HCT116 (cell line): ENCODE results near the gene RHD. TPM values are rescaled to one million over a fixed set of nuclear protein-coding genes. Genes with fewer than 3 reads are reported as not detected.

Experiments used
- ATAC-seq: fragments of 200-7000 bp; cut with Tn5 transposase; 2 replicates; pipeline ENCODE4 v1.9.1; 2020; ENCODE audit warnings: mild to moderate bottlenecking, moderate library complexity
- BruUV-seq: library from RNA; stranded (reverse); fragments of 400-500 nt; replicated peaks from 2 replicates; lab custom pipeline; 2021; lab: Mats Ljungman, UMichigan
- CTCF ChIA-PET: fragments of 300-600 bp; sonication (Branson Sonifier 250); formaldehyde crosslinking; loops from one replicate; lab custom pipeline; 2021; ENCODE audit warnings: antibody characterized with exemption; lab: Charles Lee
- POLR2A ChIA-PET: fragments of 300-600, 350-600 bp; sonication (Branson Sonifier 250); formaldehyde crosslinking; loops from one replicate; lab custom pipeline; 2021; ENCODE audit warnings: antibody characterized with exemption; lab: Charles Lee
- RAD21 ChIA-PET, 2 experiments: fragments of 300-600 bp; sonication (Branson Sonifier 250); formaldehyde crosslinking; loops; one replicate each; lab custom pipeline; 2023; ENCODE audit warnings: low total read pairs in 2 of 2; ENCODE audit not compliant: uncharacterized antibody in 2 of 2, unreplicated experiment in 2 of 2, low non-redundant PET in 1 of 2; lab: Charles Lee
- DNase-seq: peaks from one replicate; pipeline ENCODE4 v3.0.0-alpha.2; 2010; ENCODE audit warnings: low read depth, low spot score
- H2AFZ ChIP-seq: fragments of 200-600 bp; shearing (Covaris generic), sonication (generic); 2 replicates; pipeline ENCODE4 v1.6.1; 2017; ENCODE audit warnings: low read depth, mixed run types, mixed read lengths, antibody characterized with exemption, low read length; ENCODE audit not compliant: poor library complexity, severe bottlenecking
- H3K27ac ChIP-seq: 2 replicates; pipeline ENCODE4 v1.5.1; 2012; ENCODE audit warnings: low read depth, low read length
- H3K27me3 ChIP-seq: fragments of 200-600 bp; sonication (generic); 2 replicates; pipeline ENCODE4 v1.6.1; 2016; ENCODE audit warnings: mixed run types, low read length, mixed read lengths; ENCODE audit not compliant: insufficient read depth
- H3K36me3 ChIP-seq, 2 experiments: fragments of 200-500 bp in 1 of 2; fragments of 200-600 bp in 1 of 2; sonication (Bioruptor generic) in 1 of 2; sonication (generic) in 1 of 2; 2 replicates each; pipeline versions ENCODE4 v1.5.1 to v1.6.1; 2014 to 2016; ENCODE audit warnings: low read length in 2 of 2, inconsistent platforms in 1 of 2, mixed read lengths in 1 of 2, mixed run types in 1 of 2; ENCODE audit not compliant: insufficient read depth in 2 of 2, control insufficient read depth in 1 of 2
- H3K4me1 ChIP-seq, 2 experiments: fragments of 200-600 bp in 1 of 2; sonication (generic) in 1 of 2; 2 replicates each; pipeline versions ENCODE4 v1.5.1 to v1.6.1; 2012 to 2017; ENCODE audit warnings: low read length in 2 of 2, inconsistent platforms in 1 of 2, mild to moderate bottlenecking in 1 of 2, mixed read lengths in 1 of 2, mixed run types in 1 of 2, moderate library complexity in 1 of 2; ENCODE audit not compliant: insufficient read depth in 2 of 2, control insufficient read depth in 1 of 2
- H3K4me2 ChIP-seq: fragments of 200-600 bp; sonication (generic); 2 replicates; pipeline ENCODE4 v1.6.1; 2017; ENCODE audit warnings: mixed run types, low read length, mixed read lengths
- H3K4me3 ChIP-seq, 2 experiments: fragments of 200-600 bp in 1 of 2; sonication (generic) in 1 of 2; replicated peaks in 1 of 2; 2 replicates each; pipeline ENCODE4 v1.5.1; 2011 to 2016; ENCODE audit warnings: low read length in 2 of 2, control low read depth in 1 of 2, low read depth in 1 of 2, mild to moderate bottlenecking in 1 of 2, mixed read lengths in 1 of 2, mixed run types in 1 of 2
- H3K79me2 ChIP-seq: fragments of 200-600 bp; sonication (generic); 2 replicates; pipeline ENCODE4 v1.6.1; 2017; ENCODE audit warnings: mild to moderate bottlenecking, mixed run types, low read length, moderate library complexity, mixed read lengths; ENCODE audit not compliant: insufficient read depth
- H3K9ac ChIP-seq: fragments of 200-600 bp; sonication (generic); 2 replicates; pipeline ENCODE4 v1.6.1; 2016; ENCODE audit warnings: low read length, mixed read lengths
- H3K9me2 ChIP-seq: fragments of 200-600 bp; sonication (generic), shearing (Covaris generic); 2 replicates; pipeline ENCODE4 v1.6.1; 2017; ENCODE audit warnings: mixed run types, mild to moderate bottlenecking, moderate library complexity; ENCODE audit not compliant: insufficient read depth
- H3K9me3 ChIP-seq, 2 experiments: fragments of 200-500 bp in 1 of 2; fragments of 200-600 bp in 1 of 2; sonication (Bioruptor generic) in 1 of 2; sonication (generic) in 1 of 2; 2 replicates each; pipeline ENCODE4 v1.6.1; 2014 to 2017; ENCODE audit warnings: low read length in 2 of 2, mixed read lengths in 2 of 2, inconsistent platforms in 1 of 2, low read depth in 1 of 2, mild to moderate bottlenecking in 1 of 2, mixed run types in 1 of 2, moderate library complexity in 1 of 2; ENCODE audit not compliant: control insufficient read depth in 1 of 2, insufficient read depth in 1 of 2
- H4K20me1 ChIP-seq: fragments of 200-600 bp; sonication (generic), shearing (Covaris generic); 2 replicates; pipeline ENCODE4 v1.6.1; 2017; ENCODE audit warnings: mixed run types, mild to moderate bottlenecking, moderate library complexity; ENCODE audit not compliant: insufficient read depth
- EGR1 ChIP-seq: IDR thresholded peaks from 2 replicates; pipeline ENCODE4 v1.6.1; 2012; ENCODE audit warnings: low read depth
- POLR2A ChIP-seq: IDR thresholded peaks from 2 replicates; pipeline ENCODE4 v1.7.0; 2011; ENCODE audit warnings: borderline replicate concordance; ENCODE audit not compliant: insufficient read depth, insufficient read length; ENCODE audit errors: extremely low read depth
- REST ChIP-seq: IDR thresholded peaks from 2 replicates; pipeline ENCODE4 v1.6.1; 2012; ENCODE audit warnings: low read depth
- intact Hi-C: fragments of 100-400 bp; cut with micrococcal nuclease; formaldehyde crosslinking; loops from 2 replicates; pipeline ENCODE4 v1.10.0; 2022
- total RNA-seq: library from RNA; stranded (reverse); gene quantifications from one replicate; pipeline ENCODE4 v1.2.1, GENCODE V29; 2021; ENCODE audit not compliant: unreplicated experiment

Gene RHD
- total RNA-seq, 1 experiment from 2014 or later: not detected

GRCh38 chr1:25246600-25247023, 25.7 kb upstream of the RHD start:
- H3K9me2 ChIP-seq: no peaks in the 10 kb centered on the region
- BruUV-seq: no TSS peak
- peaks cover 55% of the 10 kb centered on the region for H3K79me2 ChIP-seq
- H2AFZ ChIP-seq: no peak overlapping the region
- no peaks in the 10 kb centered on the region for H3K27me3 ChIP-seq
- DNase-seq (no peak), ATAC-seq (peak; percentile 4)
- H3K9me3 ChIP-seq: no peaks in the 10 kb centered on the region
- ChIA-PET RAD21 (no interaction called here), CTCF (no interaction called here), POLR2A (interaction anchor here (1.0 kb wide), 2 partner anchors 13 to 14 kb away, joined by 8 to 25 read pairs; partner anchors contain the start of gene SYF2)
- H3K4me3 ChIP-seq: peak overlapping the region; percentile 93 to 98
- intact Hi-C loops: loop anchor here (5.0 kb wide), 1 partner anchor 96 kb away; no protein-coding TSS in a partner anchor
- peaks cover 17% of the 10 kb centered on the region; the same call in 1 of the 2 replicates for H4K20me1 ChIP-seq
- H3K4me2 ChIP-seq: peak overlapping the region; percentile 96
- H3K27ac ChIP-seq: peak overlapping the region; percentile 97
- H3K4me1 ChIP-seq: peaks cover 13 to 17% of the 10 kb centered on the region in 2 experiments
- no peak for TF ChIP-seq EGR1
- TF ChIP-seq POLR2A: no peak
- TF ChIP-seq REST: no peak
- TF ChIP-seq, all 23 proteins: peak for 0
- peak overlapping the region; percentile 93 for H3K9ac ChIP-seq
- H3K36me3 ChIP-seq: peaks cover 18 to 34% of the 10 kb centered on the region in 2 experiments
